ENCODE measurements around the gene TARBP1.

- TF ChIP-seq CTCF (conservative IDR thresholded peaks at IDR 0.05) (no peak), ZFX (IDR thresholded peaks at IDR 0.05) (no peak)
These were observed 76.0 kb downstream of the TARBP1 start for GRCh38 chr1:234402939-234403338.
